Heart left ventricle (tissue), 11 donors: ENCODE data around the gene BRIX1. TPM values are rescaled to one million over a fixed set of nuclear protein-coding genes. Genes with fewer than 3 reads are reported as not detected.

ENCODE experiments used
- polyA plus RNA-seq, 2 donors: library from polyadenylated mRNA; stranded (reverse); fragments of 200-250 nt; gene quantifications; one replicate each; pipeline ENCODE4 v1.2.3, GENCODE V29; 2013
- total RNA-seq, 9 donors: library from RNA; depleted of rRNA in 2 of 9; stranded (reverse); fragments of >200 nt in 2 of 9; fragmentation: NEBNext Ultra II Directional in 3 of 9; extraction: Animal tissue kit (Norgen Biotek cat#: 25700) in 3 of 9; gene quantifications; one replicate each; pipeline versions ENCODE4 v1.1.0 to v1.2.4, GENCODE V29; 2016 to 2023
- donor health status: ischemic (EF 13 %, LVEDD 7.1; RV severe dilation, severe dysfunction).
- donor health status: healthy with polysubstance abuse.
- donor health status: DM: no; HTN: yes; CAD: no.
- donor health status: DM: no; HTN: no; CAD: no.
- donor health status: ischemic (EF 25% LVEDD 5.7; RV mildly dilated, moderate dysfunction).
- donor health status: healthy.
- donor health status: DM: yes; HTN: yes; CAD: no.
- donor health status: PGD.
- donor health status: nonischemic (EF 23%, LVEDD 6.1; RV moderate dilation, normal function).

The BRIX1 gene
- total and polyA plus RNA-seq, 11 donors: 10.2 to 19.6 (median 14.5) TPM

Other genes starting within 250 kb of the BRIX1 start
- under 1 TPM in 1 of 9 donors, not detected in 8; 0.69 TPM for gene TTC23L, start 76.5 kb upstream of the BRIX1 start, total RNA-seq
- gene TTC23L, start 76.5 kb upstream of the BRIX1 start, polyA plus RNA-seq: under 1 TPM in 1 of 2 donors, not detected in 1; 0.06 TPM
- 10 to 100 TPM; 12.8 to 29.6 (median 22.7) TPM for gene RAD1, start 207 bp upstream of the BRIX1 start, total RNA-seq
- gene RAD1, start 207 bp upstream of the BRIX1 start, polyA plus RNA-seq: 10 to 100 TPM; 18.7 to 23.9 TPM
- gene DNAJC21, start 13.8 kb downstream of the BRIX1 start, total RNA-seq: 10 to 100 TPM; 35.7 to 60.1 (median 51.1) TPM
- 10 to 100 TPM; 38.8 to 46.5 TPM for gene DNAJC21, start 13.8 kb downstream of the BRIX1 start, polyA plus RNA-seq
- gene AGXT2, start 132.2 kb downstream of the BRIX1 start, total RNA-seq: not detected
- gene AGXT2, start 132.2 kb downstream of the BRIX1 start, polyA plus RNA-seq: not detected